GM13976 (cell line): Measurements from ENCODE around the gene LBHD2.
A peak's percentile ranks its signal among the peaks of the same experiment; 100 is the strongest.
"Not testable (repeated sequence)": the region's sequence is repeated elsewhere in the genome, so short reads cannot be mapped to it uniquely, and the experiment has no call there.

Source experiments
- DNase-seq: peaks from one replicate; pipeline ENCODE4 v3.0.0; 2012; ENCODE audit warnings: low spot score
- CTCF ChIP-seq: IDR thresholded peaks from 2 replicates; pipeline ENCODE4 v1.5.1; 2012; ENCODE audit warnings: borderline replicate concordance, mild to moderate bottlenecking; ENCODE audit not compliant: insufficient read depth; ENCODE audit errors: extremely low read depth, missing control alignments, control extremely low read depth
- in situ Hi-C: fragments of 300-500 bp; cut with MboI; formaldehyde crosslinking; loops from one replicate; pipeline ENCODE4 v1.12.0; 2022; ENCODE audit warnings: low sequenced_read_pairs, mixed read lengths, inconsistent platforms; ENCODE audit not compliant: unreplicated experiment

Gene LBHD2

DNA sequence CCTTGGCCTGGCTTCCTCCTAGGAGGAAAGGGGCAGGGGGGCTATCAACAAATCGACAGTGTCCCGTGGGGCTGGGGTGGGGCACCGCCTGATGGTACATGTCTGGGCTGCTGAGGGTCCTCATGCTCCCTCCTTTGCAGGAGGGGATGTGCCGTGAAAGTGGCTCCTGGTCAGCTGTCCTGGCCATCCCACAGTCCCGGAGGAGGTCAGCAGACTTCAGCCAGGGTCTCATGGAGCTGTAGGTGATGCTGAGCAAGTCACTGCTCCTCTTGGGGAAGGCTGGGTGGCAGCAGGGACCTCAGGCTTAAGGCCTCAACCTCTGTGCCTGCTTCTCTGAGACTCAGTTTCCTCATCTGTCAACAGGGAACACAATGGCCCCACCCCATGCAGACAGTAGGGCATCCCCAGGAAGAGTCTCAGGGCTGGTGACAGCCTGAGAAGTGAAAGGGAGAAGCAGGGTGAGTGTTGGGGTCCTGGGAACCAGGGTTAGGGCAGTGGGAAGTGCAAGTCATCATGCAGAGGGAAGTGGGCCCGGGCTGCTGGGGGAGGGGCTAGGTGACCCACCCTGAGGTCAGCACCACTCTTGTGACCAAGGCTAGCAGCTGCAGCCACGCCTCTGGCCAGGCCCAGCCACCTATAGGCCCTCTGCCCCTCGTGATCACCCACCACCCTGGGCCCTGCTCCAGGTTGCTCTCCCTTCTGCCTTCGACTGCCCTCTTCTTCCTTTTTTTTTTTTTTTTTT lies 34.8 kb downstream of the LBHD2 start:
- TF ChIP-seq CTCF, result no peak
- in situ Hi-C loops, result no loop called here
- no peak for DNase-seq

DNA sequence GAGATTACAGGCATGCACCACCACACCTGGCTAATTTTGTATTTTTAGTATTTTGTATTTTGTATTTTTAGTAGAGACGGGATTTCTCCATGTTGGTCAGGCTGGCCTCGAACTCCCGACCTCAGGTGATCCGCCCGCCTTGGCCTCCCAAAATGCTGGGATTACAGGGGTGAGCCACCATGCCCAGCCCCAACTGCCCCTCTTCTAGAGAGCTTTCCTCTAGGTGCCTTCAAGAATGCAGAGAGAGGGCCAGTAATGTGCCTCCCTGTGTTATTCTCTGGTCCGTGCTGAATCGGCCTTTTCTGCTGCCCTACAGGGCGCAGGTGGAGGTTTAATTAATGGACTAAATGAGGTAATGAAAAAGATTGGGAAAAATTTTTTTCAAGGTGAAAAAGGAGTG lies 35.5 kb downstream of the LBHD2 start:
- DNase-seq, in situ Hi-C loops: not testable (repeated sequence)

GRCh38 chr14:103121121-103121845 lies 37.3 kb downstream of the LBHD2 start:
- in situ Hi-C loops, result no loop called here
- TF ChIP-seq CTCF, result no peak
- DNase-seq, result no peak

- in situ Hi-C loops, result no loop called here
- no peak for TF ChIP-seq CTCF
- DNase-seq, result no peak
These were observed 38.0 kb downstream of the LBHD2 start for GRCh38 chr14:103121846-103122584.

- no peak for TF ChIP-seq CTCF
- DNase-seq, result no peak
- in situ Hi-C loops, result no loop called here
These were observed 38.6 kb downstream of the LBHD2 start for GRCh38 chr14:103122585-103122946.

DNA sequence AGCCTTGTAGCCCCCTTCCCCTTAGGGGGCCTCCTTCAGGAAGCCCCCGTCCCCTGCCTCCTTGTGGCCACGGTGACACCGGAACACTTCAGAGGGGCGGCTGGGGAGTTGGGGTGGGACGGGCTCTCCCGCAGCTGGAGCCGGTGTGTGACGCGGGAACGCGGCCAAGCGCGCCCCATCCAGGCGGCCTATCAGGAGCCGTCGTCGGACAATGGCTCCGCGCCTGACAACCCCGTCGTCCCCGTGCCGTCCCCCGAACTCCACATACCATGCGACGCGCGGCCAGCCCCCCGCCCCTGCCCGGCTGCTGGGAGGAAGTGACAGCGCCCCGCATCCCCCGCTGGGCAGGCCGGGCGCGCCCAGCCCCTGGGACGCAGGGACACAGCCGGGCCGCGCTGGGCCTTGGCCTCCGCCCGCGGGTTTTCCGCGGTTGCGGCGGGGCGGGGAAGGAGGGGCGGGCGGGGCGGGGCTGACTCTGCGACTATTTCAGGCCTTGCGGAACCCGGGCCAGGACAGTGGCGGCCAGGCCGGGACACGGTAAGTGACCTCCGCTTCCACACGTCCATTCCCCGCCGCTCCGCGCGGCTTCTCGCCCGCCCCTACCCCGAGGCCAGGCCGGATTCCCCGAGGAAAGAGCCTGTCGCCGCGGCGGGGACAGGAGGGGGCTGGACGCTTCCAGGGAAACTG lies 39.1 kb downstream of the LBHD2 start, which contains the start of gene TNFAIP2:
Gene TNFAIP2 (plus strand): TSS at position 515 of the 687 bp plus-strand sequence. CDS start 2,997 bp downstream, outside the sequence.
- peak; percentile 74 for DNase-seq
- in situ Hi-C loops, result no loop called here
- TF ChIP-seq CTCF, result no peak
